SIG-M5 (cell line): Measurements from ENCODE around the gene MBD3L4.
"Not testable (repeated sequence)": the region's sequence is repeated elsewhere in the genome, so short reads cannot be mapped to it uniquely, and the experiment has no call there.

Experiments used
- DNase-seq: peaks from one replicate; lab custom pipeline; 2025; lab: John Stamatoyannopoulos, UW

The MBD3L4 gene

DNA sequence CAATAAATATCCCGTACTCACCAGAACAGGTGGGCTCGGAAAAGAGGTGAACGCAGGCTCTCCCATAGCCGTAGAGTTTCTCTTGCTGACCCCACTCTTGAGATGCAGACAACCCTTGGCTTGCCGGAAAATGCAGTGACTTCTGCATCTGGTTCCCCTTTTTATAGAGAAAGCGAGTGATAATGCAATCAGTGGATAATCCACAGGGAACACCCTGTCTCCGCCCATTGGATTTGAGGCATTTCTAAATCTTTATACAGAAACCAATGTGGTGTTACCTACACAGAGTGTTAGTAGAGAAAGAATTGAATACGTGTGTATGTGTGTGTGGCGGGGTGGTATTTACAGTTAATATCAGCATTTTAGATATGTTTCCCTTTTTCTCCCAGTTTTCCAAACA lies at the start of gene MBD3L4:
Gene MBD3L4 (minus strand): TSS at position 101 of the 400 bp plus-strand sequence. CDS start 35 bp downstream, at position 66.
- not testable (repeated sequence) for DNase-seq

DNA sequence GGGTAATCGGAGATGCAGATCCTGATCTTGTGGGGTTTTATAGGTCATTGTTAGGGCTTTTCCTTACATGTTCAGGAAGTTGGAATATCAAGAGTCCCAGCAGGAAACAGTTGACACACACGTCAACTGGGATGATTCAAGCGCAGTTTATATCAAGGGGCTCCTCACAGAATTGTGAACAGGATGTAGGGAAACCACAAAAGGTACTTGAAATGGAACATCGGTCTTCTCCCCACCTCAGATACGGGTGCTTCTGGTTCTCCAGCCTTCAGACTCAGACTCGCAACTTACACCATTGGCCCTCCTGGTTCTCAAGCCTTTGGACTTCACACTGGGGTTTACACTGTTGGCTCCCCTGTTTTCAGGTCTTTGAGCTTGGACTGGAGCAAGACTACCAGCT lies 49.0 kb upstream of the MBD3L4 start:
- DNase-seq = no peak

DNA sequence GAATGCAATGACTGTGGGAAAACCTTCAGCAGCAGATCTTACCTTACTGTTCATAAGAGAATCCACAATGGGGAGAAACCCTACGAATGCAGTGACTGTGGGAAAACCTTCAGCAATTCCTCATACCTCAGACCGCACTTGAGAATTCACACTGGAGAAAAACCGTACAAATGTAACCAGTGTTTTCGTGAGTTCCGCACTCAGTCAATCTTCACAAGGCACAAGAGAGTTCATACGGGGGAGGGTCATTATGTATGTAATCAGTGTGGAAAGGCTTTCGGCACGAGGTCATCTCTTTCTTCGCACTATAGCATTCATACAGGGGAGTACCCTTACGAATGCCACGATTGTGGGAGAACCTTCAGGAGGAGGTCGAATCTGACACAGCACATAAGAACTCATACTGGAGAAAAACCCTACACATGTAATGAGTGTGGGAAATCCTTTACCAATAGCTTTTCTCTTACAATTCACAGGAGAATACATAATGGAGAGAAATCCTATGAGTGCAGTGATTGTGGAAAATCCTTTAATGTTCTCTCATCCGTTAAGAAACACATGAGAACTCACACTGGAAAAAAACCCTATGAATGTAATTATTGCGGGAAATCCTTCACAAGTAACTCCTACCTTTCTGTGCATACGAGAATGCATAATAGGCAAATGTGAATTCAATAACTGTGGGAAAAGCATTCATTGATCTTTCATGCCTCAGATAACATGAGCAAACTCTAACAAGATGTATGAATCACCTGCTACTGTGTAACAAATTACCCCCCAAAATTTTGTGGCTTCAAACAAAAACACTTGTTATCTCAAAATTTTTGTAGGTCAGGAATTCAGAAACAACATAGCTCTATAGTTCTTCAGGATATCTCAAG lies 43.3 kb upstream of the MBD3L4 start:
- no peak for DNase-seq

DNA sequence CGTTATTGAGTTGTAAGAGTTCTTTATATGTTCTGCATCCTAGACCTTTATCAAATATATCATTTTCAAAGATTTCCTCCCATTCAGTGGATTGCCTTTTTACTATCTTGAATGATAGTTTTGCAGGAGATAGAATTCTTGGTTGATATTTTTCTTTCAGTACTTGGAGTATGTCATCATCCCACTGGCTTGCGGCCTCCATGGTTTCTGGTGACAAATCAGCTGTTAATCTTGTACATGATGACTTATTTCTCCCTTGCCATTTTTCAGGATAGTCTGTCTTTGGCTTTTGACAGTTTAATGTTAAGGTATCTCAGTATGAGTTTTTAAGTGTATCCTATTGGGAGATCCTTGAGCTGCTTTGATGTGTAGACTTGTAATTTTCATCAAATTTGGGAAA lies 38.0 kb upstream of the MBD3L4 start:
- no peak for DNase-seq

DNA sequence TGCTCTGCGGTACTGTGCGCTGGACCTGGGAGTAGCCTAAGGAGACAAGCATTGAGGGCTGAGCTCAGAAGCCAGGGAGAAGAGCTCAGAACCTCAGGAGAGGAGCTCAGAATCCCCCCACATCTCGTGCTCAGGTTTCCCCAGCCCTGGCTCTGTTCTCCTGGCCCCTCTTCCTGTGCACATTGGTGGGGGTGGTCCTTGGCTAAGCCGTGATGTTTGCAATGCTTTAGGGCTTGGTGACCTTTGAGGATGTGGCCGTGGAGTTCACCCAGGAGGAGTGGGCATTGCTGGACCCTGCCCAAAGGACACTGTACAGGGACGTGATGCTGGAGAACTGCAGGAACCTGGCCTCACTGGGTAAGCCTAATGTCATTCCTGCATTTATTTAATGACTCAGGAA lies 36.2 kb upstream of the MBD3L4 start:
- no peak for DNase-seq

DNA sequence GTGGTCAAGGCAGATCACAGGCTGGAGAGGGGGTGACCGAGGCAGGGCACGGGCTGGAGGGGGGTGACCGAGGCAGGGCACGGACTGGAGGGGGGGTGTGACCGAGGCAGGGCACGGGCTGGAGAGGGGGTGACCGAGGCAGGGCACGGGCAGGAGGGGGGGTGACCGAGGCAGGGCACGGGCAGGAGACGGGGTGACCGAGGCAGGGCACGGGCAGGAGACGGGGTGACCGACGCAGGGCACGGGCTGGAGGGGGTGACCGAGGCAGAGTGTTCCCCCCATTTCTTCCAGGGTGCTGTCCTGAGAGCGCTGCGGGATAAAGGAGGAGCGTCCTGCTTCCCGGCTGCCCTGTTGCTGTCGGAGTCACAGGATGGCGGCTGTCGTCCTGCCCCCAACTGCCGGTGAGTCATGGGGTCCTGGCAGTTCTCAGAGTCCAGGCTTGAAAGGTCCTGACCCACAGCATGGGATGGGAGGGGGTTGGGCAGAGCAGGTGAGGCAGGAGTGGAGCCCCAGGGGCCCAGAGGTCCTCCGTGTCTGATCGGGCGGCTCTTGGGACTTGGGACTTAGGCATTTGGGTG lies 34.8 kb upstream of the MBD3L4 start:
- DNase-seq = no peak

DNA sequence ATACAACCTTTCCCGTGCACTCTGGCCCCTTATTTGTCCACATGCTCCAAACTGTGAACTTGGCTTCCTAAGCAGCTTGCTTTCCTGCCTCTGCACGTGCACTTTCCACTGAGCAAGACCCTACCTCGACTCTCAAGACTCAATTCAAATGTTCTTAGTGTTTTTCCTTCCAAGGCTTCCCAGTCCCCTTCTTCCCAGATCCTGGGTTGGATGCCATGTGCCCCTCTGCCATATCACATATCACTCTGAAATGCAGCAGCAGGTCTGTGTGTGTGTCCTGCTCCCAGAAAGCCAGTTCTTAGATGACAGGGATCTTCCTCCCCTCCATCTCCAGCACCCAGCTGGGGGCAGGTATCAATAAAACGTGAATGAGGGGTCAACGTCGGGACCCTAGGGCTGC lies 32.6 kb upstream of the MBD3L4 start:
- no peak for DNase-seq

DNA sequence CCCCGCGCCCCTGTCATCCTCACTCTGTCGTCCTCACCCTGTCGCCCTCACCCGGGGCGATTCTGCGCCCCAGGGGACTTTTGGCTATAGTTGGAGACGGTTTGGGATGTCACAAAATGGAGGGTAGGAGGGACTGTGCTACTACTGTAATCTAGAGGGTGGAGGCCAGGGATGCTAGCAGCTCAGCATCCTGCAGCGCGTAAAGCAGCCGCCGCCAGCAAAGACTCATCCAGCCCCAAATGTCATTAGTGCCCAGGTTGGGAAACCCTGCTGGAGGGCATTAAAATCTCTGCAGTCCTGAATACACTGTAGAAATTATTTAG lies 29.9 kb upstream of the MBD3L4 start:
- no peak for DNase-seq

DNA sequence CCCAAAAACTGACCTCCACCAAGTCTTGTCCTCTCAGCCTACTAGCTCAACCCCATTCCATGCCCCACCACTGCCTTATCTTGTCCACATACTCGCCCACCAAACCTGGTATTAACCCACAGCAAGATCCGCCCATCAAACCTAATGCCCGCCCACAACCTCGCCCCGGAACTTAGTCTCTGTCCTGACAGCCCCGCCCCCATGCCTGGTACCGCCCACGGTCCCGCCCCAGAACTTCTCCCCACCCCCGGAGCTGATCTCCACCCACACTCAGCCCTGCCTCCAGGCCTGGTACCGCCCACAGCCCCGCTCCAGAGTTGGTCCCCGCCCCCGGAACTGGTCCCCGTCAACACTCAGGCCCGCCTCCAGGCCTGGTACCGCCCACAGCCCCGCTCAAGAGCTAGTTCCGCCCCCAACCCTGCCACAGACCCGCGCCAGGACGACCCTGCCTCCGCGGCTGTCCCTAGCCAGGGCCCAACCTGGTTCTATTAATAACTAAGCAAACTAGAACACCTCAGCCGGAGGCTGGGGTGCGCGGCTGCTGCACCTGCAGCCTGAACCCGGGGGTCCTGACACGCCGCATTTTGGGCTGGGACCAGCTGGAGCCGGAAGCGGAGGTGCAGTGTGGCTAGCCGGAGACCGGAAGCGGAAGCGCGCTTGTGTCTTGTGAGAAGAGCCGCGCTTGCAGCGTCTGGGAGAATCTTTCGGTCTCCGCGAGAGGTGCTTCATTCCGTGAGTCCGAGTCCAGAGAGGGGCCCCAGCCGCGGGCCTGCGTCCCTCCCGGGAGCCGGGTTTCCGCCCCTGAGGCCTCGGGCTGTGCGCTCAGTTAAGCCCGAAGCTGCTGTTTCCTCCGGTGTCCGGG lies 29.3 kb upstream of the MBD3L4 start, which contains the start of gene ZNF557:
Gene ZNF557 (plus strand): TSS at position 662 of the 862 bp plus-strand sequence. CDS start 5,372 bp downstream, outside the sequence.
- DNase-seq = peak; percentile 50

DNA sequence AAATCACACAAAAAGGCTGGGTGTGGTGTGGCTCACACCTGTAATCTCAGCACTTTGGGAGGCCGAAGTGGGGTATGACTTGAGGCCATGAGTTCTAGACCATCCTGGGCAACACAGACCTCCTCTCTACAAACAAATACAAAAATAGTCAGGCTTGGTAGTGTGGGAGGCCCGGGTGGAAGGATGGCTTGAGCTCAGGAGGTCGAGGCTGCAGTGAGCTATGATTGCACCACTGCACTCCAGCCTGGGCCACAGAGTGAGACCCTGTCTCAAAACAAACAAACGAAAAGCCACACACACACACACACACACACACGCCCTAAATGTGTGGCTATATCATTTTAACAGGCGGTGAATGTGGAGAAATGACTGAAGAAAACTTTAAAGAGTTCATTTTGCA lies 28.6 kb upstream of the MBD3L4 start:
- no peak for DNase-seq

DNA sequence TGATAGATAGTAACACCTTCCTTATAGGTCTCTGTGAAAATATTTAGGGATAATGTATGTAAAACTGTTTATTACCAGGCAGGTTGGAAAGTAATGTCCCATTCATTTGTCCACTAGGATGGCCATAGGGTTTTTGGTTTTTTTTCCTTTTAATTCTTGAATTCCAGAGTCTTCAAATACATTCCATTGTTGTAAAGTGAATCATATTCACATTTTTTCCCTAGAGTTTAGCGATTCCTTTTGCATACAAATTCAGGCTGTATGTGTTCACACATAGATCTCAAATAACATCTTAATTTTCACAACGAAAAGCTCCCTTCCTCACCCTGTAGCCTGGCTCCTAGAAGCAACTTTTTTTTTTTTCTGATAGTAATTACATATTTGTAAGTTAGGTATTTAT lies 27.7 kb upstream of the MBD3L4 start:
- no peak for DNase-seq

DNA sequence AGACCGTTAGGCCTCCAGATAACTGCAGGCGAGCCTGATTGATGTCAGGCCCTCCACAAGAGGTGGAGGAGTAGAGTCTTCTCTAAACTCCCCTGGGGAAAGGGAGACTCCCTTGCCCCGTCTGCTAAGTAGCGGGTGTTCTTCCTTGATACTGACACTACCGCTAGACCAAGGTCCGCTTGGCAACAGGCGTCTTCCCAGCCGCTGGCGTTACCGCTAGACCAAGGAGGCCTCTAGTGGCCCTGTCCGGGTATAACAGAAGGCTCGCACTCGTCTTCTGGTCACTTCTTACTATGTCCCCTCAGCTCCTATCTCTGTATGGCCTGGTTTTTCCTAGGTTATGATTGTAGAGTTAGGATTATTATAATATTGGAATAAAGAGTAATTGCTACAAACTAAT lies 27.1 kb upstream of the MBD3L4 start:
- DNase-seq = not testable (repeated sequence)

DNA sequence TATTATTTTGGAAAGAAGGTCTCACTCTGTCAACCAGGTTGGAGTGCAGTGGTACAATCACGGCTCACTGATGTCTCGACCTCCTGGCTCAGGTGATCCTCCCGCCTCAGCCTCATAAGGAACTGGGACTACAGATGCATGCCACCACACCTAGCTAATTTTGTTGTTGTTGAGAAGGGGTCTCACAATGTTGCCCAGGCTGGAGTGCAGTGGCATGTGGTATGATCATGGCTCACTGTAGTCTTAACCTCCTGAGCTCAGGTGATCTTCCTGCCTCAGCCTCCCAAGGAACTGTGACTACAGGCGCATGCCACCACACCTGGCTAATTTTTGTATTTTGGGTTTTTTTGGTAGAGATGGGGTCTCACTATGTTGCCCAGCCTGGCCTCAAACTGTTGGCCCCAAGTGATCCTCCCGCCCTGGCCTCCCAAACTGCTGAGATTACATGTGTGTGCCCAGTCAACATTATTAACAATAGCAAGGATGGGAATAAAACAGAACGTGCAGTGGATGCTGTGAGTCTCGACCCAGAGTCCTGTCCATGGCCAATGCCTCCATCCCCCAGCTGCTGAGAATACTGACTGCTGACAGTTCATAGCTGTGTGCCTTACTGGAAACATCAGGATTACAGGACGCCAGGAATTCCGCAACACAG lies 23.9 kb upstream of the MBD3L4 start:
- DNase-seq = no peak

DNA sequence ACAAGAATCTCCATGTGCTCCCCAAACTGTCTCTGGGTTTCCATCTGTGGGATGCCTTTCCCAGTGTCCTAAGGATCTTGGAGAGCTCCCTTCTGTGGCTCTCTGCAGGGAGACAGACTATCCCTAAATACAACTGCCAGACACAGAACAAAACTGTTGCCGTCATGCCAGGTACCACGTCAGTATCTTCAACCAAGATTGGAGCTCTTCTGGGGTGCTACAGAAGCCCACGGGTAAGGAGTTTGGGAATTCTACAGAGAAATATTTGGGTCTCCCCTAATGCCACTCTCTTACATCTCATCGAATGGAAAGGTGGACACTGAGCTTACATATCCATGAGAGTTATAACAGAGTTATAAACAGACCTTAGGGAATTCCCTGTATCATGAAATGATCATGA lies 23.4 kb upstream of the MBD3L4 start:
- no peak for DNase-seq

DNA sequence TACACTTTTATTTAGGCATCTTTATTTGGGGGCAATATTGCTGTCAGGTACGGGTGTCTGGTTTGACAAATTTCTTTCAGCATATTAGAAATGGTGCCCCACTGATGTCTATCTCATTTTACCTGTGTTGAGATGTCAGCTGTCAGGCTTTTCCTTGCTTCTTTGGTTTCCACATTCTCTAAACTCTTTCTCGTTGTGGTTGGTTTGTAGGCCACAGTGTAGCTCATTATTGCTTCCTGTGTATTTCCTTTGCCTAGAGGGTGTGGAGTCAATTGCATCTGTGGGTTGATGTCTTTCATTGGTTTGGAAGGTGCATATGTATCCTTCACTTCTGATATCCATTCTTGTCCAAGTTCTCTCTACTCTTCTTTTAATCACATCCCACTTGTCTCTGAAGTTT lies 20.0 kb upstream of the MBD3L4 start:
- DNase-seq = not testable (repeated sequence)

DNA sequence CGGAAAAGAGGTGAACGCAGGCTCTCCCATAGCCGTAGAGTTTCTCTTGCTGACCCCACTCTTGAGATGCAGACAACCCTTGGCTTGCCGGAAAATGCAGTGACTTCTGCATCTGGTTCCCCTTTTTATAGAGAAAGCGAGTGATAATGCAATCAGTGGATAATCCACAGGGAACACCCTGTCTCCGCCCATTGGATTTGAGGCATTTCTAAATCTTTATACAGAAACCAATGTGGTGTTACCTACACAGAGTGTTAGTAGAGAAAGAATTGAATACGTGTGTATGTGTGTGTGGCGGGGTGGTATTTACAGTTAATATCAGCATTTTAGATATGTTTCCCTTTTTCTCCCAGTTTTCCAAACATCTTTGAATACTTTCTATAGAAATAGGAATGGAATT lies 18.6 kb upstream of the MBD3L4 start, which contains the start of gene MBD3L3:
Gene MBD3L3 (minus strand): TSS at position 101 of the 400 bp plus-strand sequence. CDS start 71 bp downstream, at position 30.
- DNase-seq = not testable (repeated sequence)

DNA sequence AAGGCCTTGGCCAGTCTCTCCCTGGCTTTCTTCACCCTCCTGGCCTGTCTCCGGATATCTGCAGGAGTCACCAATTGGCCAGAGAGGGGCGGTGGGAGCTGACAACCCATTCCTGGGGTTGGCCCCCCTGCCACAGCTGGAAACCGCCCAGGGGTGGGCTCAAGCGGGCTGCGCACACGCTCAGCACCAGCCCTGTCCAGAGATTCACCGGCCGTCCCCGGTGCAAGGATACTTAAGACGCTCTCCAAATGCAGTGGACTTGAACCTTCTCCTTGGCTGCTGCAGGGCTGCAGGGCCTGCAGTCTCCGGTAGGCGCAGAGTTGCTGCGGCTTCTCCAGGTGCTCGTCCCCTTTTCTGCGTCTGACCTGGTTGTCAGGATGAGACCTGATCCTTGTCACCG lies 16.4 kb upstream of the MBD3L4 start:
- not testable (repeated sequence) for DNase-seq

DNA sequence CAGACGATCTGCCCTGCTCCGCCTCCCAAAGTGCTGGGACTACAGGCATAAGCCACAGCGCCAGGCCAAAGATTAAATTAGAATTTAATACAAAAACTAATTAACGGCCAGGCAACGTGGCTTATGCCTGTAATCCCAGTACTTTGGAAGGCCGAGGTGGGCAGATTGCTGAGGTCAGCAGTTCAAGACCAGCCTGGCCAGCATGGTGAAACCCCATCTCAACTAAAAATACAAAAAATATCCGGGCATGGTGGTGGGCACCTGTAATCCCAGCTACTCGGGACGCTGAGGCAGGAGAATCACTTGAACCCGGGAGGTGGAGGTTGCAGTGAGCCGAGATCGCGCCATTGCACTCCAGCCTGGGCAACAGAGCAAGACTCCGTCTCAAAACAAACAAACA lies 15.7 kb upstream of the MBD3L4 start:
- DNase-seq = not testable (repeated sequence)

DNA sequence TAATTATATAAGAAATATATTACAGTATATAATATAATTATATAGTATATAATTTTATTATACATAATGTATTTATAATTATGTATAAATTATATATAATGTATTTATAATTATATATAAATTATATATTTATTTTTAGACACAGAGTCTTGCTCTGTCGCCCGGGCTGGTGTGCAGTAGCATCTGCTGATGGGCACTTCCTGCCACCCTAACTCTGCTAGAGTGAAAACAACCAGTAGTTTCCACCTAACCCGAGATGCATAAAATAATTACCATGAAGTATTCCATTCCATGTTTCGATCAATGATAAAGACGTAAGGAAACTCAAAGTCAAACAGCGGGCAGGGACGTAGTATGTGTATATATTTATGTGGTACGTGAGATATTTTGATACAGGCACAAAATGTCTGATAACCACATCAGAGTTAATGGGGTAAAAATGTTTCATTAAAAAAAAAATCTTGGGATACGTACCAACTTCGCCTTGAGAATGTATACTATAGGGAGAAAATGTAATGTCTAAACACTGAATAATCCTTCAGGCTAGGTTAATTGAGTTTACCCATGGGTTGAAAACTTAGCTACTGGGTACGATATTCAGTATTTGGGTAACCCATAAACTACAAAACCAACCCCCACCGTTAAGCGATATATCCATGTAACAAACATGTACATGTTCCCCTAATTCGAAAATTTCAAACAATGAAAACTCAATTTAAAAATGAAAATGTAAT lies 14.8 kb upstream of the MBD3L4 start:
- not testable (repeated sequence) for DNase-seq

DNA sequence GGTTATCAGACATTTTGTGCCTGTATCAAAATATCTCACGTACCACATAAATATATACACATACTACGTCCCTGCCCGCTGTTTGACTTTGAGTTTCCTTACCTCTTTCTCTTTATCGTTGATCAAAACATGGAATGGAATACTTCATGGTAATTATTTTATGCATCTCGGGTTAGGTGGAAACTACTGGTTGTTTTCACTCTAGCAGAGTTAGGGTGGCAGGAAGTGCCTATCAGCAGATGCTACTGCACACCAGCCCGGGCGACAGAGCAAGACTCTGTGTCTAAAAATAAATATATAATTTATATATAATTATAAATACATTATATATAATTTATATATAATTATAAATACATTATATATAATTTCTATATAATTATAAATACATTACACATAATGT lies 12.9 kb upstream of the MBD3L4 start:
- not testable (repeated sequence) for DNase-seq

DNA sequence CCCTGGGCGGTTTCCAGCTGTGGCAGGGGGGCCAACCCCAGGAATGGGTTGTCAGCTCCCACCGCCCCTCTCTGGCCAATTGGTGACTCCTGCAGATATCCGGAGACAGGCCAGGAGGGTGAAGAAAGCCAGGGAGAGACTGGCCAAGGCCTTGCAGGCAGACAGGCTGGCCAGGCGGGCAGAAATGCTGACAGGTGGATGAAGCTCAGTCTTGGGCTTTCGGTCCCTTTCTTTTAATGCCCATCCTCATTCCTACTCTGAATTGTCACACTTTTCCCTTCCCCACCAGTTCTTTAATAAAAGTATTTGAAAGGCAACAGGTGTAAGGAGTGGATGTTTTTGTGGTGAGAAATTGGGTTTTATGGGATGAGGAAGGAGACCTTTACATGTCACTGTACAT lies 11.4 kb upstream of the MBD3L4 start:
- not testable (repeated sequence) for DNase-seq
